Astrocyte of the hippocampus (primary cell): ENCODE data around the gene CFAP299.
A peak's percentile ranks its signal among the peaks of the same experiment; 100 is the strongest.

ENCODE experiments used
- DNase-seq: peaks from one replicate; pipeline ENCODE4 v3.0.0; 2011; ENCODE audit warnings: low read depth, low spot score

The CFAP299 gene

GRCh38 chr4:80922941-80923340, 587.4 kb downstream of the CFAP299 start:
- no peak for DNase-seq

GRCh38 chr4:80925293-80925692, 589.8 kb downstream of the CFAP299 start:
- DNase-seq = no peak

GRCh38 chr4:80926446-80926845, 590.9 kb downstream of the CFAP299 start:
- DNase-seq = no peak

- no peak for DNase-seq
Measured at GRCh38 chr4:80926891-80927290, 591.4 kb downstream of the CFAP299 start.

DNA sequence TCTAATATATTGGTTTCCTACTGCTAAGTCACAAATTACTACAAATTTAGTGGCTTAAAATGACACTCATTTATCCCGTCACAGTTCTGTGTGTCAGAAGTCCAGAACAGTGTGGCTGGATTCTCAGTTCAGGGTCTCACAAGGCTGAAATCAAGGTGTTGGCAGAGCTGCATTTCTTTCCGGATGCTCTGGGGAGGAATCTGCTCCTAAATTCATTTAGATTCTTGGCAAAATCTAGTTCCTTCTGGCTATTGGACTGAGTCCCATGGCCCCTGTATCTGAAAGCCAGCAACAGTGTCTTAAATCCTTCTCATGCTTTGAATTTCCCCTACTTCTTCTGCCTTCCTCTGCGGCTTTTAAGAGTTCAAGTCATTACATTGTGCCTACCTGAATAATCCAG, 591.9 kb downstream of the CFAP299 start:
- no peak for DNase-seq

DNA sequence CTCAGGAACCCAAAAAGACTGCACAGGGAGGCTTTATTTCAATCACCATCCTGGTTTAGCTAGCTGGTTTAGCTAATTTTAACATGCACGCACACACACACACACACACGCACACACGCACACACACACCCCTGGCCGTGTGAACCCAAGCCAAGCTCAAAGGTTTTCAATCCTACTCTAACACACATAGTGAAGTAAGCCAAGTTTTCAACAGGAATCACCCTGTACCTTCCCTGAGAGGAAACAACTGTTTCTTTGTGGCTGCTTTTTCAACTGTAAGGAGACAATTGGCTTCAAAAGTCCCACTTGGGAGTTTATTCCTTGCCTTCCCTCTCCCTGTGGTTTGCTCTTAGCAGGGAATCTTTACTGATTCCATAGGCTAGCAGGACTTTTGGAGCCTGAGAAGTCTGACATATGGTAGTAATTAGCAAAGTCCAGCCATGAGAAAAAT, 596.1 kb downstream of the CFAP299 start:
- peak; percentile 36 for DNase-seq

GRCh38 chr4:80948141-80948540, 612.6 kb downstream of the CFAP299 start:
- DNase-seq = no peak

- DNase-seq = no peak
Measured at GRCh38 chr4:80948995-80949394, 613.5 kb downstream of the CFAP299 start.

DNA sequence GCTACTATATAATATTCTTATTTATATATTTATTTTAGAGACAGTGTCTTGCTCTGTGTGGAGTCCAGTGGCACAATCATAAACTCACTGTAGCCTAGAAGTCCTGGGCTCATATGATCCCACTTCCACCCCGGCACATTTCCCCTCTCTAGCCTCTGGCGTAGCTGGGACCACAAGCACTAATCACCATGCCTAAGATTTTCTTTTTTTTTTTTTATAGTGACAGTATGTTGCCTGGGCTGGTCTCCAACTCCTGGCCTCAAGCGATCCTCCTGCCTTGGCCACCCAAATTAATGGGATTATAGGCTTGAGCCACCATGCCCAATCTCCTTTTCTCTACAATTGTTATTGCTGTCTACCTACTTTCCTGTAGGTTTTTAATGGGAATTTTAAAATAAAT, 620.9 kb downstream of the CFAP299 start:
- no peak for DNase-seq

- DNase-seq = peak; percentile 16
Measured at GRCh38 chr4:80963051-80963450, 627.5 kb downstream of the CFAP299 start.

DNA sequence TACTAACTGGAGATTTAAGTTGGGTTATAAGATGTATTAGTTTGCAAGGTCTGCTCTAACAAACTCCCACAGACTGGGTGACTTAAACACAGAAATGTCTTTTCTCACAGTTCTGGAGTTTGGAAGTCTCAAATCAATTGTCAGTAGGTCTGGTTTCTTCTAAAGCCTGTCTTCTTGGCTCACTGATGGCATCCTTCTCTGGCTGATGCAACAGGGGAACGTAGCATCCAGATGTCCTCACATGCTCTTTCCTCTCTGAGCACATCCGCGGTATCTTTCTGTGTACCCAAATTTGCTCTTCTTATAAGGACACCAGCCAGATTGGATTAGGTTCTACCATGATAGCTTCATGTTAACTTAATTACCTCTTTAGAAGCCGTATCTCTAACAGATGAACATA, 631.8 kb downstream of the CFAP299 start:
- no peak for DNase-seq

DNA sequence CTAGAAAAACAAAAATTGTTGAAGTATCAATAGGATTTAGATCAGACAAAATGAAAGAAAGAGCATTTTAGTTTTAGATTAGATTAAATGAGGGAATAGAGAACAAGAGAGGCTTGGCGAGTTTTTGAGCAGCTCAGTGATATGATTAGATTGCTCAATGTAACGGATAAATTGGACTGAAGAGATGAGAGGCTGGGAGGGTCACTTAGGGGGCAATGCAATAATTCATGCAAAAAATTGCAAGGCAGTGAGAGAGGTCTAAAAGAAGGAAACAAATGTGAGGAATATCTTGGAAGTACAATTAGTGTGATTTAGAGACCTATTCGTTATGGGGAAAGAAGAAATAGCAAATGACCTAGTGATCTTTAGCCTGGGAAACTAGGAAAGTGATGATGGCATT, 644.7 kb downstream of the CFAP299 start:
- no peak for DNase-seq

- no peak for DNase-seq
Measured at GRCh38 chr4:80986011-80986410, 650.5 kb downstream of the CFAP299 start.

DNA sequence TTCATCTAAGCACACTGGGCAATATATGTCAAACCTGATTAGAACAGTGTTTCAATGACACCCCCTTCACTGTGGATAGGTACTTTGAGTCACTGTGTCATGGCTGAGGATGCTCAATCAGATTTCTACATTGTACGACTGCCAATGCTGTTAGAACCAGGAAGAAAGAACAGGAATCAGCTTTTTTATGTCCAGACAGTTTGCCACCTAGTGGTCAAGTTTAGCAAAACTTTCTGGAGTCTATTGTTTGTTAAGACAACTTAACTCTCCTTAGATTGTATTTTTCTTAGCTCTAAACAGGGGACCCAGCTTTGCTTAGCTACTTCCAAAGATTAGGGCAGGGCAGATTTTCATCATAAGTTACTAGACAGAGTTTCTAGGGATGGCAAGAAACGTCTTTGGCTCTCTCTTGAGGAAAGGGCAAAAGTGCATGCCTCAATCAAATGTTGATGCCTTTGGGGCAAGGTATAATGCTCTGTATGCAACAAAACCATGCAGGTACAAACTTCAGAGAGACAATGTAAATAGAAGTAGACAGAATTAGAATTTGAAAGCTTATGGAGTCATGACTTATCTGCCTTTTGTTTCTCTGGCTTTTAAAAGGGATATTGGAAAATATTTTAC, 654.5 kb downstream of the CFAP299 start:
- peak; percentile 76 for DNase-seq

DNA sequence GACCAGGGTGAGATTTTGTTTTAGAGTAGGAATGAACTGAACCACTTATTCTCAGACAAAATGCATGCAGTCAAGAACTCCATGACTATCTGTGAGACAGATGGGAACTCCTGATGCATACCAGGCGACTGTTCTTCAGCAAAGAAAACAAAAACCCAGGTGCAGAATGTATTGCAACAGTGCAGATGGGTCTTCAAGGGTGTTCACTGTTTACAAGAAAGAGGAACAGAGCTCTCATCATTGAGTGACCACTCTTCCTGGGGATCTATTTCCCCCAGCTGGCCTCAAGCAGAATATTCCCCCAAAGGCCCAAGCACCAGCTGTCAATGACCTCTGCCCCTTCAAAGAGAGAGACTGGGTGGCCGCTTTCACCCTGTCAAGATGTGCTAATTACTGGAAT, 655.3 kb downstream of the CFAP299 start:
- no peak for DNase-seq

GRCh38 chr4:80999943-81000342, 664.4 kb downstream of the CFAP299 start:
- DNase-seq = no peak

GRCh38 chr4:81003597-81004111, 668.1 kb downstream of the CFAP299 start:
- no peak for DNase-seq

- DNase-seq = no peak
Measured at GRCh38 chr4:81007417-81007816, 671.9 kb downstream of the CFAP299 start.
